SK-N-SH treated with all-trans-retinoic acid at 6 μM for 48 hours (cell line): ENCODE results near the gene MMP15.

Experiments
- ISL1 ChIP-seq: fragments of 250-450 bp; sonication (Bioruptor Pico); IDR thresholded peaks from 2 replicates; pipeline ENCODE4 v2.1.2; 2022; ENCODE audit warnings: mild to moderate bottlenecking, moderate library complexity
- TOX ChIP-seq: fragments of 250-450 bp; sonication (Bioruptor Pico); IDR thresholded peaks from 2 replicates; pipeline ENCODE4 v1.8.0; 2021; ENCODE audit warnings: mild to moderate bottlenecking, moderate library complexity, borderline replicate concordance
- ZC3H10 ChIP-seq: fragments of 250-450 bp; sonication (Bioruptor Pico); IDR thresholded peaks from 2 replicates; pipeline ENCODE4 v1.5.1; 2021; ENCODE audit warnings: mild to moderate bottlenecking, moderate library complexity
- ZFP3 ChIP-seq: fragments of 250-450 bp; sonication (Bioruptor Pico); IDR thresholded peaks from 2 replicates; pipeline ENCODE4 v1.5.0; 2020; ENCODE audit warnings: mild to moderate bottlenecking, moderate library complexity
- ZNF565 ChIP-seq: fragments of 450-650 bp; formaldehyde crosslinking; conservative IDR thresholded peaks from 2 replicates; pipeline ENCODE4 v1.5.0; 2020; ENCODE audit warnings: low read depth, mild to moderate bottlenecking, moderate library complexity
- TF ChIP-seq, protein P1 (sequence below): fragments of 250-450 bp; sonication (Bioruptor Pico); IDR thresholded peaks from 2 replicates; pipeline ENCODE4 v1.8.0; 2020; ENCODE audit warnings: mild to moderate bottlenecking, moderate library complexity, borderline replicate concordance
- TF ChIP-seq, protein P2 (sequence below): fragments of 250-450 bp; sonication (Bioruptor Pico); IDR thresholded peaks from 2 replicates; pipeline ENCODE4 v1.5.1; 2020; ENCODE audit warnings: low read depth, mild to moderate bottlenecking, moderate library complexity
- TF ChIP-seq, protein P3 (sequence below): fragments of 250-450 bp; sonication (Bioruptor Pico); IDR thresholded peaks from 2 replicates; pipeline ENCODE4 v1.5.0; 2020; ENCODE audit warnings: mild to moderate bottlenecking, moderate library complexity

DNA sequence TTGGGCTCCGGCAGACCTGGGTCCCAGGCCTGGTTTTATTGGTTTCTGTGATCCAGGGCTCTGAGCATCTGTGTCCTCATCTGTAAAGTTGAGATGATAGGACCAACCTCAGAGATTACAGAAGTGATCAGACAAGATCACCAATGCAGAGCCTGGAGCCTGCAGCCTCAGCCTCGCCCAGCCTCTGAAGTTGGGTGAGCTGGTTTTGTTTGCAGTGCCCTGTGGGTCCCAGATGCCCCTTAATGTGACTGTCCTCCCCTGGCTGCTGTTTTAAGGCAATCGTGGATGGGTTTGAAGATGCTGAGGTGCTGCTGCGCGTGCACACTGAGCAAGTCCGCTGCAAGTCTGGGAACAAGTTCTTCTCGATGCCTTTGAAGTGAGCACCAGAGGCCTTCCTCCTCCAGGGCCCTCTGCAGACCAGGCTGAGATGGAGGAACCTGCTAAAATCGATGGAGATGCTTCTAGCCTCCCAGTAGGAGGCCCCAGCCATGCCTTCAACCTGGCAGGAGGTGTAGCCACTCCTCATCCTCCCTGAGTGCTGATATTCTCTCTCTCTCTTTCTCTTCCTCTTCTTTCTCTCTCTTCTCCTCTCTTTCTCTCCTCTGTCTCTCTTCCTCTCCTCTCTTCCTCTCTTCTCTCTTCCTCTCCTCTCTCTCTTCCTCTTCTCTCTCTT, 5.6 kb upstream of the MMP15 start:
- TF ChIP-seq, protein P1, sequence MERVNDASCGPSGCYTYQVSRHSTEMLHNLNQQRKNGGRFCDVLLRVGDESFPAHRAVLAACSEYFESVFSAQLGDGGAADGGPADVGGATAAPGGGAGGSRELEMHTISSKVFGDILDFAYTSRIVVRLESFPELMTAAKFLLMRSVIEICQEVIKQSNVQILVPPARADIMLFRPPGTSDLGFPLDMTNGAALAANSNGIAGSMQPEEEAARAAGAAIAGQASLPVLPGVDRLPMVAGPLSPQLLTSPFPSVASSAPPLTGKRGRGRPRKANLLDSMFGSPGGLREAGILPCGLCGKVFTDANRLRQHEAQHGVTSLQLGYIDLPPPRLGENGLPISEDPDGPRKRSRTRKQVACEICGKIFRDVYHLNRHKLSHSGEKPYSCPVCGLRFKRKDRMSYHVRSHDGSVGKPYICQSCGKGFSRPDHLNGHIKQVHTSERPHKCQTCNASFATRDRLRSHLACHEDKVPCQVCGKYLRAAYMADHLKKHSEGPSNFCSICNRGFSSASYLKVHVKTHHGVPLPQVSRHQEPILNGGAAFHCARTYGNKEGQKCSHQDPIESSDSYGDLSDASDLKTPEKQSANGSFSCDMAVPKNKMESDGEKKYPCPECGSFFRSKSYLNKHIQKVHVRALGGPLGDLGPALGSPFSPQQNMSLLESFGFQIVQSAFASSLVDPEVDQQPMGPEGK = no peak
- no peak for TF ChIP-seq TOX
- TF ChIP-seq ZFP3 (CRISPR knock-in tag) = no peak
- no peak for TF ChIP-seq ZC3H10 (CRISPR knock-in tag)
- TF ChIP-seq ISL1 (CRISPR knock-in tag) = no peak
- TF ChIP-seq, protein P2, sequence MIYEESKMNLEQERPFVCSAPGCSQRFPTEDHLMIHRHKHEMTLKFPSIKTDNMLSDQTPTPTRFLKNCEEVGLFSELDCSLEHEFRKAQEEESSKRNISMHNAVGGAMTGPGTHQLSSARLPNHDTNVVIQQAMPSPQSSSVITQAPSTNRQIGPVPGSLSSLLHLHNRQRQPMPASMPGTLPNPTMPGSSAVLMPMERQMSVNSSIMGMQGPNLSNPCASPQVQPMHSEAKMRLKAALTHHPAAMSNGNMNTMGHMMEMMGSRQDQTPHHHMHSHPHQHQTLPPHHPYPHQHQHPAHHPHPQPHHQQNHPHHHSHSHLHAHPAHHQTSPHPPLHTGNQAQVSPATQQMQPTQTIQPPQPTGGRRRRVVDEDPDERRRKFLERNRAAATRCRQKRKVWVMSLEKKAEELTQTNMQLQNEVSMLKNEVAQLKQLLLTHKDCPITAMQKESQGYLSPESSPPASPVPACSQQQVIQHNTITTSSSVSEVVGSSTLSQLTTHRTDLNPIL (CRISPR knock-in tag) = no peak
- no peak for TF ChIP-seq ZNF565 (CRISPR knock-in tag)
- TF ChIP-seq, protein P3, sequence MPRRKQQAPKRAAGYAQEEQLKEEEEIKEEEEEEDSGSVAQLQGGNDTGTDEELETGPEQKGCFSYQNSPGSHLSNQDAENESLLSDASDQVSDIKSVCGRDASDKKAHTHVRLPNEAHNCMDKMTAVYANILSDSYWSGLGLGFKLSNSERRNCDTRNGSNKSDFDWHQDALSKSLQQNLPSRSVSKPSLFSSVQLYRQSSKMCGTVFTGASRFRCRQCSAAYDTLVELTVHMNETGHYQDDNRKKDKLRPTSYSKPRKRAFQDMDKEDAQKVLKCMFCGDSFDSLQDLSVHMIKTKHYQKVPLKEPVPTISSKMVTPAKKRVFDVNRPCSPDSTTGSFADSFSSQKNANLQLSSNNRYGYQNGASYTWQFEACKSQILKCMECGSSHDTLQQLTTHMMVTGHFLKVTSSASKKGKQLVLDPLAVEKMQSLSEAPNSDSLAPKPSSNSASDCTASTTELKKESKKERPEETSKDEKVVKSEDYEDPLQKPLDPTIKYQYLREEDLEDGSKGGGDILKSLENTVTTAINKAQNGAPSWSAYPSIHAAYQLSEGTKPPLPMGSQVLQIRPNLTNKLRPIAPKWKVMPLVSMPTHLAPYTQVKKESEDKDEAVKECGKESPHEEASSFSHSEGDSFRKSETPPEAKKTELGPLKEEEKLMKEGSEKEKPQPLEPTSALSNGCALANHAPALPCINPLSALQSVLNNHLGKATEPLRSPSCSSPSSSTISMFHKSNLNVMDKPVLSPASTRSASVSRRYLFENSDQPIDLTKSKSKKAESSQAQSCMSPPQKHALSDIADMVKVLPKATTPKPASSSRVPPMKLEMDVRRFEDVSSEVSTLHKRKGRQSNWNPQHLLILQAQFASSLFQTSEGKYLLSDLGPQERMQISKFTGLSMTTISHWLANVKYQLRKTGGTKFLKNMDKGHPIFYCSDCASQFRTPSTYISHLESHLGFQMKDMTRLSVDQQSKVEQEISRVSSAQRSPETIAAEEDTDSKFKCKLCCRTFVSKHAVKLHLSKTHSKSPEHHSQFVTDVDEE (CRISPR knock-in tag) = no peak
